ENCODE measurements around the gene LANCL2.
"Not testable (repeated sequence)": the region's sequence is repeated elsewhere in the genome, so short reads cannot be mapped to it uniquely, and the experiment has no call there.

Gene LANCL2

DNA sequence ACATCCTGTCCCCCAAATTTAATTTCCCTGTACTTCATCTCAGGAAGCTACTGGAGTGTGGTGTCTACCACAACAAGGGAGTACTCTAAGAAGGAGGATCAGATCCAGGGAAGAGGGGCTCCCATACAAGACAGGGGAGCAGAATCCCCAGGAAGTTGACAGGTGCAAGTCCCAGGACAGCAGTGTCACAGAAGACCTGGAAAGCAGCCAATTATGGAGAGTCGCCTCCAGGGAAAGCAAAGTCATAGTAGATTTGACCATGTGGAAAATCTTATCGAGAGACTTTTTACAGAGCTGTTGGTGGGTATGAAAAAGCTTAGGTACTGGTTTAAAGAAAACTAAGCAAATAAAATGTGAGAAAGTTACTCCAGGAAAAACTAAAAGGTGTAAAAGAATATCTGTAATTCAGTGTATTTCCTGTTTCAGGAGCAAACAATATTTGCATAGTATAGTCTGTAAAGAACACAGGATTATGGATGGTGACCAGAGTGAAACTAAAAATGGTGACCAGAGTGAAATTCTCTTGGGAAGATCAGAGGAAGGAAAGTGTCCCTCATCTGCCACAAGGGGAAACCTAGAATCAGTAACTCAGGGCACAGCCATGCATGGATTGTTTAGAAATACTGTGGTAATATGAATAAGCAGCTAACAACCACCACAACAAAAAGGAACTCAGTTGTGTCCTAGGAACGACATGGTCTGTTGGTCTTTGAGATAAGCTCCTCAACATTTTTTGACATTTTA, 44.5 kb downstream of the LANCL2 start:
- no peak for DNase-seq

DNA sequence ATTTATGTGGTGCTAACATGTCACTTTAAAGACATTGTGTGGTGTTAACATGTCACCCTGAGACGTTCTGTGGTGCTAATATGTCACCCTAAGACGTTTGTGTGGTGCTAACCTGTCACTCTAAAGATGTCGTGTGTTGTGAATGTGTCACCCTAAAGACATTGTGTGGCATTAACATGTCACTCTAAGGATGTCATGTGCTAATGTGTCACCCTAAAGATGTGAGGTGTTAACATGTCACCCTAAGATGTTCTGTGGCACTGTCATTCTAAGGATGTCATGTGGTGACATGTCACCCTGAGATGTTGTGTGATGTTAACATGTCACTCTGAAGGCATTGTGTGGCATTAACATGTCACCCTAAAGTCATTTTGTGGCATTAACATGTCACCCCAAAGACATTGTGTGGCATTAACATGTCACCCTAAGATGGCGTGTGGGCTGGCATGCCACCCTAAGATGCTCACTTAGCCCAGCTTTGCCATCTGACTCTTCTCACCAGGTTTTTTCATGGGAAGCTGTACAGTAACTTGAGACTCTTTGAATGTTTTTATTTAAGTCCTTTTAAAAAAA, 45.6 kb downstream of the LANCL2 start:
- DNase-seq, result no peak

DNA sequence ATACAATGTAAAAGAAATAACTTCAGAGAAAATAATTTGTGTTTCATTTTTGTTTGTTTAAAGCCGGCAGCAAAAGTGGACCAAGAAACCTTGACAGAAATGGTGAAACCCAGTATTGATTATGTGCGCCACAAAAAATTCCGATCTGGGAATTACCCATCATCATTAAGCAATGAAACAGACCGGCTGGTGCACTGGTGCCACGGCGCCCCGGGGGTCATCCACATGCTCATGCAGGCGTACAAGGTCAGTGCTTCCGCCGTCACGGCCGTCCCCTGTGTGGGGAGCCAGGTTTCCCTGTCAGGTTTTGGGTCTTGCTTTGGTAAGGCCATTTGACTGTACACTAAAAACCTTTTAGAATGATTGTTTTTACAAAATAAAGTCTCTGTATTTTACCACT, 46.7 kb downstream of the LANCL2 start:
- DNase-seq, result no peak

DNA sequence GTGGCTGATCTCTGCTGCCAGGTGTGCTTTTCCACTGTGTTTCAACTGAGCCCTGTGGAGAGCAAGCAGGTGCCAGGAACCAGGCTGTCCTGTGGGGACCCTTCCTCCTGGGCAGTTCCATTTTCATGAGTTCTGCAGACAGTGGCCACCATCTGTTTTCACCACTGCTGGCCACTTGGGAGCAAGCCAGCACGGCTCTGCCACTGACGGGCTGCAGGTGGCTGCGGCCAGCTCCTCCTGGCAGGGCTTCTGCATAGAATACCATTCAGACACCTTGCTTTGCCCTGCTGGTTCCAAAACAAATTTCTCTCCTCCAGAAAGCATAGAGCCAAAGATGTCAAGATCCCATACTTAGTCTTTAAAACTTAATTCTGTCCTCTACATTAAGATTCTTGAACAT, 48.3 kb downstream of the LANCL2 start:
- no peak for DNase-seq

DNA sequence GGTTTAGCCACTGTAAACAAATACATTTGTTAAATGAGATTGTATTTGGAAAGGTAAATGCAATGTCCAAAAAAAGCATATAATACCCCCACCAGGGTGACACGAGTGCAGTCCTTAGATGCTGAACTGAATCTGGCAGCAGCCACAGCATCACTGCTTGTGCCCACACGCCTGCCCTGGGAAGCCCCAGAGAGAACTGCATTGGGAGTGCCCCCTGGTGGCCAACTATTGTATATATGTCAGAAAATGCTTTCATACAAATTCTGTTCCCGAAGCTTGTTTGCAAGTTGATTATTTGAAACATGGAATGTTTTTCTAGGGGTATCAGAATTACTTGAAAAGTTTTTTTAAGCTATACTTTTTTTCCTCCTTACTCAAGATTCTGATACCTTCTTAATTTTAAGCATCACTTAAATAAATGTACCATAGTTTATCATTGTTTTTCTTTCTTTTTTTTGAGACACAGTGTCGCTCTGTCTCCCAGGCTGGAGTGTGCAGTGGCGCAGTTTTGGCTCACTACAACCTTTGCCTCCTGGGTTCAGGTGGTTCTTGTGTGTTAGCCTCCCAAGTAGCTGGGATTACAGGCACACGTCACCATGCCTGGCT, 50.1 kb downstream of the LANCL2 start:
- DNase-seq, result peak; percentile 77

DNA sequence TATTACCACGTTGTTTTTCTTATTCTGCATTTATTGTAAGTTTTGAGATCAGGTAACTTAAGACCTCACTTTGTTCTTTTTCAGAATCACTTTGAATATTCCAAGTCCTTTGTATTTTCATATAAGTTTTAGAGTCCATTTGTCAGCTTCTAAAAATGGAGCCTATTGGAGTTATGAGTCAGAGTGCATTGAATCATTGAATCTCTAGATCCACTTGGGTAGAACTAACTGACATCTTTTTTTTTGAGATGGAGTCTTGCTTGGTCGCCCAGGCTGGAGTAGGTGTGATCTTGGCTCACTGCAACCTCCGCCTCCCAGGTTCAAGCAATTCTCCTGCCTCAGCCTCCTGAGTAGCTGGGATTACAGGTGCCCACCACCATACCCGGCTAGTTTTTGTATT, 52.3 kb downstream of the LANCL2 start:
- not testable (repeated sequence) for DNase-seq

DNA sequence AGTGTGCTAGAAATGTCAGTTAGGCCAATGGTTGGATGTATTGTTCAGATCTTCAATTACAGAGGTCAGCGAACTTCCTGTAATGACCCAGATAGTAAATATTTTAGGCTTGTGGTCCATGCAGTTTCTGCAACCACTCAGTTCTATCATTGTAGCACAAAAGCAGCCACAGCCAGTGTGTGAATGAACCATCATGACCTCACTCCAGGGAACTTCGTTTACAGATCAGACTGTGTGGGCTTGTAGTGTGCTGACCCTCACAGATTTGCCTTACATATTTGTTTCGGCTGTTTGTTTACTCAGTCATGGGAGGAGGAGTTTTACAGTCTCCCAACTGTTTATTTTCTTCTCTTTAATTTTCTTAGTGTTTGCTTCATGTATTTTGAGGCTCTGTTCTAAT, 55.4 kb downstream of the LANCL2 start:
- no peak for DNase-seq

DNA sequence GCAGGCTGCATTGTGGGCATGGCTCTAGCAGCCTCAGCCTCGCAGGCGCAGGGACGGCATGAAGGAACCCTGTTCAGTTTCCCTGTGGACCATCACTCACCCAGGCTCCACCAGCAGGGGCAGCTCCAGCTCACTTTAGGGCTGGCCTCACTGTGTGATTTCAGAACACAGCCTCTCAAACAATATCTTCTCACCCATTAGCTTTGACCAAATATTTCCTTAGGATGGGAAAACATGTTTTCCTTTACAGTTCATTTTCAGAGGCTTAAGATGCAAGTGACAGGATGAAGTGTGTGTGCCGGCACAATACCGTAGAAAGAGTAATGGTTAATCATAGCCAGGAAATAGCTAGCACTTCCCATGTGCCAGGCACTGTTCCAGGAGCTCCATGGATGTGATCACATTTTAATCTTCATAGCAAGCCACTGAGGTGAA, 58.2 kb downstream of the LANCL2 start:
- peak; percentile 67 for DNase-seq

DNA sequence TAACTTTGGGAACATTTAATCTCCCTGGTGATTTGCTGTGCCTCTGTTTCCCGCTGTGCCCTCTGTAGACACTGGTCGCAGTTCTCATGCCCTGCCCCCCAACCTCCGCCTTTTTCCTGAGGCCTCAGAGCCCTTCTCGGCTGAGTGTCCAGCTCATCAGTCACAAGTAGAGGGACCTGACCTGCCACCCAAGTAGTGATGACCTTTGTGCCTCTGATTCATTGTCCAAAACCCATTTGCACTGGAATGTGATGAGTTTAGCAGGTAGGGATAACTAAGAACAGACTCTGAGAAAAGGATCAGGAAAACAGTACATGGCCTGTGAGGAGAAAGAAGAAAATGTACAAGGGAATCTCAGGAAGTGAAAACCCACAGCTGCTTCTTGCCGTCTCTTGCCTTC, 58.8 kb downstream of the LANCL2 start:
- DNase-seq, result peak; percentile 34

DNA sequence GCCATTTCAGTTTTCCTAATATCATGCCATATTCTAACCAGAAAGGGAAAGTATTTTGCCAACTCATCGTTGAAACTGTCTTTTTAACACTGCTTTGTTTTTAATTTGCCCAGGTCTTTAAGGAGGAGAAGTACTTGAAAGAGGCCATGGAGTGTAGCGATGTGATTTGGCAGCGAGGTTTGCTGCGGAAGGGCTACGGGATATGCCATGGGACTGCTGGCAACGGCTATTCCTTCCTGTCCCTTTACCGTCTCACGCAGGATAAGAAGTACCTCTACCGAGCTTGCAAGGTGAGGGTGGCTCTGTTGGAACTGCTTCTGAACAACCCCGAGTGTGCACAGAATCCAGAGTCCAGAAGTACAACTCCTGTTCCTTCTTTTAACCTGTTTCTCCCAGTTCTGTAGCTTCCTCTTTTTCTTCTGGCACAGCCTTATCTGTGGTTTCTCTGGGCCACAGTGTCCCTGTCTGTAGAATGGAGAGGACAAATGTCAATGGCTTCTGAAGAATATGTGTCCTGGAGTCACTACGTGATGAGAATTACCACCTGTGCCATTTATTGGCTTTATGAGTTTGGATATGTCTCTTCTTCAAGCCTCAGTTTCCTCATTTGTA, 60.1 kb downstream of the LANCL2 start:
- no peak for DNase-seq

DNA sequence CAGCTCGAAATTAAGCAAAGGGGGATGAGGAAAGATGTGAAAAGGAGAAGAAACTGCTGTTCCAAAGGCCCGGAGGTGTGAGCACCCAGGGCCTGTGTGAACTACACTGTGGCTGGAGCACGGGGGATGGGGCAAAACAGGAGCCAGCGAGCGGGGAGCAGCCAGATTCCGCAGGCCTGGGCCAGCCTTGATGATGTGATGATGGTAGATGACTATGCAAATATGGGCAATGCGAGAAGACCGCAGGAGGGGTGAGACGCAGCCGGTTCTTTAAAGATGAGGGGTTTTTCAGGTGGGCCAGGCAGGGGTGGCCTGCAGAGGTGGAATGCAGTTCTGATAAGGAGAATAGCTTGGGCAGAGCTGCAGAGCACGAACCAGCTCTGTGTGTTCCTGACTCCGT, 61.5 kb downstream of the LANCL2 start:
- no peak for DNase-seq

DNA sequence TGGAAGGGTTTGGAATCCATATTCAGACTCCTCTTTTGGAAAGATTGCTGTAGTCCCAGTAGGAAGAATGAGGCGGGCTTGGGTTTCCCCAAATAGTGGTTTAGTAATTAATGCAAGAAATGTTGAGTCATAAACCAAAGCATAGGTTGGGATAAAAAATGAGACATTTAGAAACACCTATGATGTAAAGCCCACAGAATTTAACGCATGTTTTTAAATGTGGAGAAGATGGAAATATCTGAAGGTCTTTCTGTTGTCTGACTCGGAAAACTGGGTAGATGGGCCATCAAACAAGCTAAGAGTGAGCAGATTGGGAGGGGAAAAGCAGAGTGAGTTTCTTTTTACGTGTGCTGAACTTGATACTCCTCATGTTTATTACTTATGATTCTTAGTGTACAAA, 62.2 kb downstream of the LANCL2 start:
- DNase-seq, result peak; percentile 54

DNA sequence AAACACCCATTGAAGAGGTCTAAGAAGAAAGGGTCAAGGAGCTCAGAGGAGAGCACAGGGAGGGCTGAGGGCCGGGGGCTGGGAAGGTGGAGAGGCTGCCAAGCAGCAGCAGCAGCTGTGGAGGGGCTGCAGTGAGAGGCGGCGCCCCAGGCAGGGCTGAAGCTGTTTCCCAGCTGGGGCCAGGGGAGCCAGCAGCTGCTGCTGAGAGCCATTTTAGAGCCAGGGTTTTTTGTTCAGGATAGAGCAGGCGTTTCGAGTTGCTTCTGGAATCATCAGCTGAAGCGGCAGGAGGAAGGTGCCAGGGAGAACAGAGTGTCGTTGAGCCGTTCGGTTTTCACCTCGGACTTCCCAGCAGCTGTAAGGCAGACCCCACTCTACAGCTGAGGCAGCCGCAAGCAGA, 62.7 kb downstream of the LANCL2 start:
- DNase-seq, result no peak

DNA sequence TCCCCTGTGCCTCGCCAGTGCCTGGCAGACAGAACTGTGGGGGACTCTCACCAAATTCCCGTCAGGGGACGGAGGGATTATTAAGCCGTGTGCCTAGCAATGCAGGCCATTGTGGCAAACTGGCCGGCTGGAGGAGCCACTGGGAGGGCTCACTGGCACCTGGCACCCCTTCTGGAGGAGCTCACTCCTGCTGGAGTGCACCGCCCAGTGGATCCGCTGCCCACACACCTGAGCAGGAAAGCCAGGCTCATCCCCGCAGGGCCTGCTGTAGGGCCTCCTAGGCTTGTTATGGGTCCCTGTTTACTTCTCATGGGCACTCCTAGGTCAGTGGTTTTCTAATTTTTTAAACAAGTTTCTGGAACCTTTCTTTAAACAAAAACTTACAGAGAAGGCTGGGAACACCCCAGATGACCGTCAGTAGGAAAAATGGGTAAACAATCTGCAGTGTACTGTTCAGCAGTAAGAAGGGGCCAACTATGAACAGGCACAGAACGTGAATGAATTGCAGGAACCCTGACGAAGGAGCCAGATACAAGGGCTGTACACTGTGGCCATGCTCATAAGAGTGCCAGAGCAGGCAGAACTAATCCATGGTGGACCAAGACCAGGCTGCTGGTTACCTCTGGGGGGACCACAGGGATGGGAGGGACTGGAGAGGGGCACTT, 64.8 kb downstream of the LANCL2 start:
- DNase-seq, result no peak

DNA sequence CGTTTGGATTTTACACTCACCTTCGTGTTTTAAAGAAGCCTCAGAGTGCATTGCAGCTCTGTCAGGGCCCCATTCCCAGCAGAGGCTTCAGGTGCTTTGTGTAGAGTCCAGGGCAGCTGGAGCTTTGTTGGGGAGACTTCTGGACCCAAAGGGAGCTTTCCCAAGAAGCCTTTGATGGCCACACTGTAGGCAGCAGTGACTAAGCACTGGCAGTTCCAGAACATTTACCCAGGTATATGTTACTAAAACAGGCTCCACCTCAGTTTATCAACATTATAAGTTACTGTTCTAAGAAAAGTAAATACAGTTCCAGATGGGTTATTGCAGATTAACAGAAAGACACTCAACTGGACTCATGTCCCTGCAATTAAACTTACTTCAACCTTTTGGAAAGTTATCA, 66.8 kb downstream of the LANCL2 start:
- no peak for DNase-seq

DNA sequence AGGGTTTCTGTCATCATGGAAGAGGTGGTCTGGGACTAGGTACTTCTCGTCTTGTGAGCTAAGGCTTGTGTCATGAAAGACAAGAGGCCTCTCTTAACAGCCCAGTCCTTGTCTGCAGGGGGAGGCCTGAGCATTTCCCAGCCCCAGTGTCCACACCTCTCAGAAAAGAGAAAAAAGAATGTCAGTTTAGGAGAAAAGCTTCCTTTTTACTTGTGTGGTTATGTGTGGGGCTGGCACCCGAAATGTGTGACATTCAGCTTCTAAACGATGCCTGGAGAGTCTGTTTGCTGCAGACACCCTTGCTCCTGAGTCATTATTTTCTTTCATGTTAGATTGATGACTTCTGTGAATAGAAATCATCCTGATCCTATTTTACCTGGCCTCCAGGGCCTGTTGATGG, 67.4 kb downstream of the LANCL2 start:
- no peak for DNase-seq

DNA sequence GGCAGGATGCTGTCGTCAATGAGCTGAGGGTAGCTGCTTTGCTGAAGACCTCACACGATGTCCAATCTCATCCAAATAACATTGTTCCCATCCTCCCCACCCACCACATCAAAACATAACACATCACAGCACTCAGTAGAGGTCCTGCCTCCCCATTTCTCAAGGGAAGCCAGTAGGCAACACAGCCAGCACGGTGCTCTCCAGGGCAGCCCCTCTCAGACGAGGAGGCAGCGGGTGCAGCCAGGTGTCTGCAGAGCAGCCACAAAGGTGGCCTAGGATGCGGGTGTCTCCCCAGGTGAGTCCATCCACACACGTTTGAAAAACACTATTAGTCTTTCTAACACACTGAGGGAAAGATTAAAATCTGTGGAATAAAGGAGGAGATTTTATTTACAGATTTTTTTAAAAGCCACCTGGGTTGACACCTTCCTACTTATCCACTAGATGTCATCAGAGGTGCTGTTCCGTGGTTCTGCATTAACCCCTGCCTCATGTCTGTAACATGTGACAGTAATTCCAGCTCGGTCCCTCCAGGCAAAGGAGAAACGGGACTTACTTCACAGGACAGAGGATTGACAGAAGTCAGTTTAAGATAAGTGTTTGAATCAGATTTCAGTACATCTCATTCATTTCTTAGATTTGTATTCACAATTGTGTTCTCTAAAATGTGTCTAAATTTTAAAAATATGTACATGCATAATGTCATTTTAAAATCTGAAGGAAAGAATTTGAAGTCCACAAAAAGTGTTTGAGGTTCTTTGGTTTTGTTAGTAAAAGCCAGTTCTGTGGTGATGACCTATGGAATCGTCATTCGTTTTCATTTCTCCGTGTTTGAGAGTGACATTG, 68.0 kb downstream of the LANCL2 start:
- peak; percentile 60 for DNase-seq

DNA sequence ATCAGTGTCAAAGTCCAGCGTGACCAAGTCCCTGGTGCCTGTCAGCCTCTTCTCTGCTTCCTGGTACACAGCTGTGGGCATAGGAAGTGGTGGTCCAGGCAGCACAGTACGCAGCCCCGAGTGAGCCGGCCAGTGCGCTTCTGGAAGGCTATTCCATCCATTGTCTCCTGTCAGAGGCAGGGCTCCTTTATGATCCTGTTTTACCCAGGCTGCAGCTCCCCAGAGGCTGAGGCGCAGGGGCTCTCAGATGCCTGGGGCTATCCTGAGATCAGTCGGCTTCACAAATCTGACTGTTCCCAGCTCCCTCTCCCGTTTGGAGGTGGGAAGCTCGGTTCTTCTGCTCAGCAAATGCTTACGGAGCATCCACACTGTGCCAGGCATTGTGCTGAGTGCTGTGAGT, 70.3 kb downstream of the LANCL2 start:
- DNase-seq, result no peak

DNA sequence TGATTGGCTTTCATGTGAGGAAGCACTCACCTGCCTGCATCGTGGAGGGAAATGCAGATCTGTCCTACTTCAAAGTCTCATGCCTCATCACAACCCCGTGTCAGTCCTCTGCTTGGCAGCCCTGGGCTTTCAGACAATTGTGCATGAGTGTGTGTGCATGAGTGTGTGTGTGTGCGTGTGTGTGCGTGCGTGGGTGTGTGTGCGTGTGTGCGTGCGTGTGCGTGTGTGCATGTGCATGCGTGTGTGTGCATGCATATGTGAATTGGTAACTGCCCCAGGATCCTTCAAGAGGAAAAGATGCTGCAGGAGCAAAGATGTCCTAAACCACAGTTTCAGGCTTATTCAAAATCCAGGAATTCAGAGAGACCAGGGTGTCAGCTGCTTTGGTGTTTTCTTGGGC, 71.3 kb downstream of the LANCL2 start:
- DNase-seq, result no peak

DNA sequence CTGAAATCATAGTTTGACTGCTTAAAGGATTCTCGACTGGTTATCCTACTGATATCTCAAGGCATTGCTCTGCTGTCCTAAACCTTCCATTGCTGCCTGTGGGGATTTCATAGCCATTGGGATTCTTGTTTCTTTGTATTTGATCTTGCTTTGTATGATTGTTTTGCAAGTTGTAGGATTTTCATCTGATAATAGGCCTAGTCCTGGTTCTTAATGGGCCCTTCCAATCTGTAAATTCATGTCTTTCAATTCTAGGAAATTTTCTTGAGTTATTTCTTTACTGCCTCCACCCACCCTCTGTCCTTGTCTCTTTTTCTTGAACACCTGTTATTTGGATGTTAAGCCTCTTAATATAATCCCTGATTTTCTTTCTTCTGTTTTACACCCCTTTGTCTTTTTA, 72.2 kb downstream of the LANCL2 start:
- no peak for DNase-seq

DNA sequence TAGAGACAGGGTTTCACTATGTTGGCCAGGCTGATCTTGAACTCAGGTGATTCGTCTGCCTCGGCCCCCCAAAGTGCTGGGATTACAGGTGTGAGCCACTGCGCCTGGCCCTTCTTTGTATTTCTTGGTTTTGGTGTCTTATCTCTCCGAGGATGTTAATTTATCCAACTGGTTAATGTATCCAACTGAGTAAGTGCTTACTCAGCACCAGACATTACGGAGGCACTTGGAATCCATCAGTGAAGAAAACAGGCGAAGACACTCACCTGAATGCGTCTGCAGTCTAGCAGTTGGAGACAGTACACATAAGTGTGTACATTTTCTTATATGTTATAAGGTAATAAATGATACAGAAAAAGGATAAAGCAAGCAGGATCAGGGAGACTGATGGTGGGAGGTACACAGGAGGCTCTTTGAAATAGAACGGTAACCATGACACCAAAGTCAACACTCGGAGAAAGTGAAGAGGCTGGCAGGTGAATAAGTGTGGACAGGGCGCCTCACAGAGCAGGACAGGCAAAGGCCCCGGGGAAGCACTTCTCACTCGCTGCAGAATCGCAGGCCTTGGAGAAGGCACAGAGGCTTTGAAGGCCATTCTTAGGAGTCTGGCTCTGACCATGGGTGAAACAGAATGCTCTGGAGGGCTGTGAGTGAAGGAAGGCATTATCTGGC, 73.1 kb downstream of the LANCL2 start:
- DNase-seq, result no peak
